ENCODE results near the gene ZNF507.

DNA sequence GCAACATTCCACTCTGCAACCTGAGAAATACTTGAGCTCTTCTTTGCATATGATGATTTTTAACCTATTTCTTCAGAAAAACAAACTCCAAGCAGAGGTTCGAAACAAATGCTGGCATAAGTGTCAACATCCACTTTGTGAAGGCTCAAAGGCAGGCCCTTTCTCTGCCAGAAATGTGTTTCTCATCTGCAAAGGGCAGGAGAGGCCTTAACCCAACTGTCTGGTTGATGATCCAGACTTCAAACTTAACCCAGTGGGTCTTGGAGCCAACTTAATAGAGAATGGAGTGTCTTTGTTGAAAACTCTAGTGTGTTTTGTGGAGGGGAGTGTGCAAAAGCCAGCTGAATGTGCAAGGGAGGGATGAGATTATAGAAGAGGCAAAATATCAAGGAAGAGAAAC, 28.3 kb upstream of the ZNF507 start:
- no peak for TF ChIP-seq CTCF (IDR thresholded peaks at IDR 0.05)
- TF ChIP-seq POLR2A (IDR thresholded peaks at IDR 0.05), result no peak
